ENCODE measurements around the gene NASP. TPM values are rescaled to one million over a fixed set of nuclear protein-coding genes. Genes with fewer than 3 reads are reported as not detected.

NASP gene
- polyA plus RNA-seq, 1 of the 3 experiments (the other 2 are of a cell fraction) = 152 TPM

DNA sequence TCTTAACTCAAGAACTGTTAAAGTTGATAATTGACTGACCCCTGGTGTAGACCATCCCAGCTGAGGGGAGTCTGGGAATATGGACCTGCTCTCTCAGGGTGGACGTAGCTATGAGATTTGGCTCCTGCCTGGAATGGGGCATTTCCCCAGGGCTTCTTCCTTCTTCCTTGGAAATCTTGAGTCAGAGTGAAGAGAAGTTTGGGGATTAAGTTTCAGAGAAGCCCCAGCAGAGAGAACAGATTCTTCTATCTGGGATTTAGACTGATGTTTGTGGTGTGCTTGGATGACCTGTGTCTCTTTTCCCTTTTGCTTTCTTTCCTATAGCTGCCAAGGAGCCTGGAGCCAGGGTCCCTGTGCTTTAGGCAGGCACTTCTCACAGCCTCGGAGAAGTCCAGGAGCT lies 20.0 kb upstream of the NASP start:
- peaks cover 5% of the 10 kb centered on the region for H3F3A ChIP-seq (replicated peaks; ENCODE audit: insufficient read depth)
- H3K9ac ChIP-seq = no peak overlapping the region
- no peak overlapping the region for H2AFZ ChIP-seq (ENCODE audit: low read depth)
- H3K9me3 ChIP-seq = no peaks in the 10 kb centered on the region
- peaks cover 30 to 36% of the 10 kb centered on the region in 2 experiments for H3K36me3 ChIP-seq (replicated peaks in 1 of 2; ENCODE audit: control insufficient read depth in 1 of 2, insufficient read depth in 2 of 2, low read length in 1 of 2)
- no peak overlapping the region for H3K4me2 ChIP-seq
- no peak for TF ChIP-seq FOSL2 (IDR thresholded peaks at IDR 0.05; ENCODE audit: borderline replicate concordance, low read depth)
- TF ChIP-seq CHD2 (IDR thresholded peaks at IDR 0.05; ENCODE audit: low read length, partially characterized antibody) = no peak
- no peak for TF ChIP-seq GATA2 (CRISPR knock-in tag; IDR thresholded peaks at IDR 0.05)
- no peak for TF ChIP-seq TCF12 (IDR thresholded peaks at IDR 0.05)
- TF ChIP-seq MEF2A (IDR thresholded peaks at IDR 0.05; ENCODE audit: borderline replicate concordance, low read depth) = no peak
- TF ChIP-seq POLR2AphosphoS5 (IDR thresholded peaks at IDR 0.05; ENCODE audit: low read depth, low read length) = no peak
- no peak overlapping the region for H3K4me3 ChIP-seq (ENCODE audit: low read depth in 2 of 2, low read length in 1 of 2)
- ChIA-PET POLR2A (no interaction called here), CTCF (interaction anchor here (0.5 to 10.0 kb wide), 3 partner anchors 29 to 542 kb away, joined by 3 to 164 read pairs (median 3); no protein-coding TSS in a partner anchor)
- peaks cover 16% of the 10 kb centered on the region for H3K79me2 ChIP-seq (ENCODE audit: insufficient read depth)
- H3K27me3 ChIP-seq (ENCODE audit: insufficient read depth) = no peaks in the 10 kb centered on the region
- no peaks in the 10 kb centered on the region for H4K20me1 ChIP-seq (ENCODE audit: insufficient read depth)
- H3K27ac ChIP-seq (ENCODE audit: low read depth in 2 of 2, low read length in 1 of 2) = no peak overlapping the region
- 94% methylated on average over 2 of the region's 2 CpGs for WGBS (ENCODE audit: low lambda C conversion rate)
- H3K9me2 ChIP-seq = no peaks in the 10 kb centered on the region
- peaks cover 0 to 5% of the 10 kb centered on the region in 2 experiments; a peak in 1 of 4 replicates for H3K4me1 ChIP-seq (ENCODE audit: control insufficient read depth in 1 of 2, insufficient read depth in 2 of 2, low read depth in 1 of 2, low read length in 1 of 2)
- no peak for DNase-seq

DNA sequence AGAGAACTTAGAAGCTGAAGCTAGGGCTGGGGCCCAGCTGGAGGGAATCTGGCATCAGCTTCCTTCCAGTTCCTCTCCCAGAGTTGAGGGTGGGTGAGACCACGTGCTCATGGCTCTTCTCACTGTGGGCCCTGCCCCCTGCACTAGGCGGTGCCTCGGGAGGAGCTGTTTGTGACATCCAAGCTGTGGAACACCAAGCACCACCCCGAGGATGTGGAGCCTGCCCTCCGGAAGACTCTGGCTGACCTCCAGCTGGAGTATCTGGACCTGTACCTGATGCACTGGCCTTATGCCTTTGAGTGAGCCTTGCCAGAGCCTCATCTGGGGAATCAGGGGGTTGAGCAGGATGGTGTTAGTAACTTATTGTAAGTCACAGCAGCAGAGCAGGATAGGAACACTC lies 17.1 kb upstream of the NASP start:
- peaks cover 0 to 5% of the 10 kb centered on the region in 2 experiments; a peak in 1 of 4 replicates for H3K4me1 ChIP-seq (ENCODE audit: control insufficient read depth in 1 of 2, insufficient read depth in 2 of 2, low read depth in 1 of 2, low read length in 1 of 2)
- H2AFZ ChIP-seq (ENCODE audit: low read depth) = no peak overlapping the region
- ChIA-PET CTCF (interaction anchor here (0.8 to 10.0 kb wide), 5 partner anchors 10 to 206 kb away, joined by 3 to 164 read pairs (median 3); partner anchors contain the start of gene AKR1A1), POLR2A (interaction anchor here (1.5 to 3.9 kb wide), 2 partner anchors 16 to 45 kb away, joined by 5 to 30 read pairs; partner anchors contain the start of genes AKR1A1 and PRDX1)
- TF ChIP-seq RXRA (IDR thresholded peaks at IDR 0.05; ENCODE audit: borderline replicate concordance, low read depth) = no peak
- TF ChIP-seq, protein P1, sequence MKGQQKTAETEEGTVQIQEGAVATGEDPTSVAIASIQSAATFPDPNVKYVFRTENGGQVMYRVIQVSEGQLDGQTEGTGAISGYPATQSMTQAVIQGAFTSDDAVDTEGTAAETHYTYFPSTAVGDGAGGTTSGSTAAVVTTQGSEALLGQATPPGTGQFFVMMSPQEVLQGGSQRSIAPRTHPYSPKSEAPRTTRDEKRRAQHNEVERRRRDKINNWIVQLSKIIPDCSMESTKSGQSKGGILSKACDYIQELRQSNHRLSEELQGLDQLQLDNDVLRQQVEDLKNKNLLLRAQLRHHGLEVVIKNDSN (IDR thresholded peaks at IDR 0.05; ENCODE audit: borderline replicate concordance, low read depth) = no peak
- TF ChIP-seq ELF1 (IDR thresholded peaks at IDR 0.05) = no peak
- TF ChIP-seq TCF12 (IDR thresholded peaks at IDR 0.05) = no peak
- TF ChIP-seq RFX5 (IDR thresholded peaks at IDR 0.05; ENCODE audit: low read length) = no peak
- TF ChIP-seq FOSL2 (IDR thresholded peaks at IDR 0.05; ENCODE audit: borderline replicate concordance, low read depth) = no peak
- TF ChIP-seq GABPA (IDR thresholded peaks at IDR 0.05; ENCODE audit: low read depth) = no peak
- TF ChIP-seq SMC3 (IDR thresholded peaks at IDR 0.05; ENCODE audit: low read depth, low read length) = no peak
- TF ChIP-seq FOXJ3 (CRISPR knock-in tag; IDR thresholded peaks at IDR 0.05) = no peak
- no peak for TF ChIP-seq POLR2AphosphoS5 (IDR thresholded peaks at IDR 0.05; ENCODE audit: low read depth, low read length)
- TF ChIP-seq EZH2phosphoT487 (IDR thresholded peaks at IDR 0.05; ENCODE audit: borderline replicate concordance, low read depth) = no peak
- no peak for TF ChIP-seq FOXM1 (IDR thresholded peaks at IDR 0.05; ENCODE audit: low read depth)
- TF ChIP-seq SIN3A (IDR thresholded peaks at IDR 0.05; ENCODE audit: borderline replicate concordance, low read depth, low read length) = no peak
- no peak for TF ChIP-seq TEAD4 (IDR thresholded peaks at IDR 0.05; ENCODE audit: borderline replicate concordance, insufficient read depth)
- TF ChIP-seq, protein P2, sequence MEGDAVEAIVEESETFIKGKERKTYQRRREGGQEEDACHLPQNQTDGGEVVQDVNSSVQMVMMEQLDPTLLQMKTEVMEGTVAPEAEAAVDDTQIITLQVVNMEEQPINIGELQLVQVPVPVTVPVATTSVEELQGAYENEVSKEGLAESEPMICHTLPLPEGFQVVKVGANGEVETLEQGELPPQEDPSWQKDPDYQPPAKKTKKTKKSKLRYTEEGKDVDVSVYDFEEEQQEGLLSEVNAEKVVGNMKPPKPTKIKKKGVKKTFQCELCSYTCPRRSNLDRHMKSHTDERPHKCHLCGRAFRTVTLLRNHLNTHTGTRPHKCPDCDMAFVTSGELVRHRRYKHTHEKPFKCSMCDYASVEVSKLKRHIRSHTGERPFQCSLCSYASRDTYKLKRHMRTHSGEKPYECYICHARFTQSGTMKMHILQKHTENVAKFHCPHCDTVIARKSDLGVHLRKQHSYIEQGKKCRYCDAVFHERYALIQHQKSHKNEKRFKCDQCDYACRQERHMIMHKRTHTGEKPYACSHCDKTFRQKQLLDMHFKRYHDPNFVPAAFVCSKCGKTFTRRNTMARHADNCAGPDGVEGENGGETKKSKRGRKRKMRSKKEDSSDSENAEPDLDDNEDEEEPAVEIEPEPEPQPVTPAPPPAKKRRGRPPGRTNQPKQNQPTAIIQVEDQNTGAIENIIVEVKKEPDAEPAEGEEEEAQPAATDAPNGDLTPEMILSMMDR (IDR thresholded peaks at IDR 0.05) = no peak
- 40% methylated on average over 1 of the region's 5 CpGs for WGBS (ENCODE audit: low lambda C conversion rate)
- H4K20me1 ChIP-seq (ENCODE audit: insufficient read depth) = no peaks in the 10 kb centered on the region
- no peak for DNase-seq
- no peak overlapping the region for H3K4me2 ChIP-seq
- no peaks in the 10 kb centered on the region for H3K9me2 ChIP-seq
- no peak overlapping the region for H3K27ac ChIP-seq (ENCODE audit: low read depth in 2 of 2, low read length in 1 of 2)
- no peaks in the 10 kb centered on the region for H3K9me3 ChIP-seq
- H3F3A ChIP-seq (replicated peaks; ENCODE audit: insufficient read depth) = peaks cover 12% of the 10 kb centered on the region
- no peak overlapping the region for H3K4me3 ChIP-seq (ENCODE audit: low read depth in 2 of 2, low read length in 1 of 2)
- peaks cover 36 to 54% of the 10 kb centered on the region in 2 experiments for H3K36me3 ChIP-seq (replicated peaks in 1 of 2; ENCODE audit: control insufficient read depth in 1 of 2, insufficient read depth in 2 of 2, low read length in 1 of 2)
- no peaks in the 10 kb centered on the region for H3K79me2 ChIP-seq (ENCODE audit: insufficient read depth)
- H3K27me3 ChIP-seq (ENCODE audit: insufficient read depth) = no peaks in the 10 kb centered on the region
- no peak overlapping the region for H3K9ac ChIP-seq
